Stomach (tissue), 4 donors: ENCODE measurements around the gene GNA14.
"Not testable (repeated sequence)": the region's sequence is repeated elsewhere in the genome, so short reads cannot be mapped to it uniquely, and the experiment has no call there.

Source experiments
- POLR2A ChIP-seq, 4 donors: fragments of 450-650 bp; IDR thresholded peaks; one replicate each; pipeline ENCODE4 v1.6.1; 2016; ENCODE audit warnings: antibody characterized with exemption in 4 of 4, control low read depth in 2 of 4, mild to moderate bottlenecking in 1 of 4, moderate library complexity in 1 of 4
- TF ChIP-seq, protein P1 (sequence below), 7 experiments: fragments of 450-650 bp in 4 of 7; fragments of 200-600 bp in 3 of 7; sonication (generic) in 3 of 7; IDR thresholded peaks; one replicate each; pipeline ENCODE4 v1.5.1; 2016 to 2019; ENCODE audit warnings: antibody characterized with exemption in 7 of 7, control low read depth in 2 of 7, mild to moderate bottlenecking in 1 of 7

GRCh38 chr9:77690723-77691122 lies 42.6 kb upstream of the GNA14 start:
- TF ChIP-seq, protein P1, sequence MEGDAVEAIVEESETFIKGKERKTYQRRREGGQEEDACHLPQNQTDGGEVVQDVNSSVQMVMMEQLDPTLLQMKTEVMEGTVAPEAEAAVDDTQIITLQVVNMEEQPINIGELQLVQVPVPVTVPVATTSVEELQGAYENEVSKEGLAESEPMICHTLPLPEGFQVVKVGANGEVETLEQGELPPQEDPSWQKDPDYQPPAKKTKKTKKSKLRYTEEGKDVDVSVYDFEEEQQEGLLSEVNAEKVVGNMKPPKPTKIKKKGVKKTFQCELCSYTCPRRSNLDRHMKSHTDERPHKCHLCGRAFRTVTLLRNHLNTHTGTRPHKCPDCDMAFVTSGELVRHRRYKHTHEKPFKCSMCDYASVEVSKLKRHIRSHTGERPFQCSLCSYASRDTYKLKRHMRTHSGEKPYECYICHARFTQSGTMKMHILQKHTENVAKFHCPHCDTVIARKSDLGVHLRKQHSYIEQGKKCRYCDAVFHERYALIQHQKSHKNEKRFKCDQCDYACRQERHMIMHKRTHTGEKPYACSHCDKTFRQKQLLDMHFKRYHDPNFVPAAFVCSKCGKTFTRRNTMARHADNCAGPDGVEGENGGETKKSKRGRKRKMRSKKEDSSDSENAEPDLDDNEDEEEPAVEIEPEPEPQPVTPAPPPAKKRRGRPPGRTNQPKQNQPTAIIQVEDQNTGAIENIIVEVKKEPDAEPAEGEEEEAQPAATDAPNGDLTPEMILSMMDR (IDR thresholded peaks at IDR 0.05) = not testable (repeated sequence)
- TF ChIP-seq POLR2A (IDR thresholded peaks at IDR 0.05) = not testable (repeated sequence)
